Amniotic stem cell (primary cell): ENCODE results near the gene RABEP2.
"Not testable (repeated sequence)": the region's sequence is repeated elsewhere in the genome, so short reads cannot be mapped to it uniquely, and the experiment has no call there.

Experiments used
- DNase-seq: peaks from one replicate; lab custom pipeline; 2025; lab: John Stamatoyannopoulos, UW

Gene RABEP2

GRCh38 chr16:28879261-28879840, 45.7 kb downstream of the RABEP2 start:
- DNase-seq: no peak

GRCh38 chr16:28878083-28878926, 46.7 kb downstream of the RABEP2 start, which contains the start of gene ATP2A1:
TSS of gene ATP2A1 (plus strand) at chr16:28878488. CDS start at chr16:28878672, 184 bp downstream.
- no peak for DNase-seq

- no peak for DNase-seq
Measured at GRCh38 chr16:28877655-28878000, 47.4 kb downstream of the RABEP2 start.

- no peak for DNase-seq
Measured at GRCh38 chr16:28876973-28877654, 47.9 kb downstream of the RABEP2 start.

- DNase-seq: no peak
Measured at GRCh38 chr16:28876019-28876659, 48.9 kb downstream of the RABEP2 start.

GRCh38 chr16:28875134-28876018, 49.7 kb downstream of the RABEP2 start:
- DNase-seq: no peak

- DNase-seq: no peak
Measured at GRCh38 chr16:28874406-28874805, 50.6 kb downstream of the RABEP2 start.

- no peak for DNase-seq
Measured at GRCh38 chr16:28873543-28874201, 51.4 kb downstream of the RABEP2 start.

- DNase-seq: no peak
Measured at GRCh38 chr16:28872952-28873351, 52.1 kb downstream of the RABEP2 start.

- DNase-seq: no peak
Measured at GRCh38 chr16:28869201-28869600, 55.8 kb downstream of the RABEP2 start.

- not testable (repeated sequence) for DNase-seq
Measured at GRCh38 chr16:28867646-28868045, 57.4 kb downstream of the RABEP2 start.

- no peak for DNase-seq
Measured at GRCh38 chr16:28867241-28867640, 57.8 kb downstream of the RABEP2 start.

GRCh38 chr16:28866454-28866804, 58.6 kb downstream of the RABEP2 start:
- no peak for DNase-seq

- no peak for DNase-seq
Measured at GRCh38 chr16:28865722-28866453, 59.1 kb downstream of the RABEP2 start.

GRCh38 chr16:28865001-28865688, 59.9 kb downstream of the RABEP2 start:
- no peak for DNase-seq

- no peak for DNase-seq
Measured at GRCh38 chr16:28863929-28864793, 60.9 kb downstream of the RABEP2 start.

GRCh38 chr16:28859326-28859725, 65.7 kb downstream of the RABEP2 start:
- no peak for DNase-seq

GRCh38 chr16:28858421-28858820, 66.6 kb downstream of the RABEP2 start:
- DNase-seq: no peak
